ENCODE results near the gene CLNK. TPM values are rescaled to one million over a fixed set of nuclear protein-coding genes. Genes with fewer than 3 reads are reported as not detected.

Gene CLNK
- polyA plus RNA-seq, 5 donors: 0.22 to 0.59 (median 0.46) TPM

DNA sequence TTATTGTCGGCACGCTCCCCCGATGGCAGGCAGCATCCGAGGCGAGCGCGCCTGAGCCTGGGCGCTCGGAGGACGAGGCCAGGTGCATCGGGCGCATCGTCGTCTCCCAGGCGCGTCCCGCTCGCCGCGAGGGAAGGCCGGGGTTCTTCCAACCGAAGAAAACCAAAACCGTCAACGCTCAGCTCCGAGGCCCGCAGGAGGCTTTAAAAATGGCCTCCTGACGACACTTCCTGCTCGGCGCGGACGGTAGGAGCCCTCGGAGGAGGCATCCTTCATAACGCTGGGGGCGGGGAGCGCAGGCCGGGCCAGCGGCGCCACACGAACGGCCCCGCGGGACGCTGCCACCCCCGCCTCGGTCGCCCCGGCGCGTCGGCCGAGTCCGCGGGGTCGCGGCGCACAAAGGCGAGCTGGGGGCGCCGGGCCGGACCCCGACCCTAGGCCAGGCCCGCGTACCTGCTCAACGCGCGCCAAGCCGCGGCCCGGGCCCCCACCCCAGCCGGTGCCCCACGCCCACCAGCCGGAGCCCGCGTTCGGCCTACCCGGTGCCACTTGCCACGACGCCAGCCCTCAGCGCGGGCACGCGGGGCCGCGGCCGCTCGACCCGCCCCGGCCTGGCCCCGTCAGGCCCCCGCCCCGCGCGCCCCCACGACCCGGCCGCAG lies 227.8 kb downstream of the CLNK start:
- peak; percentile 46 to 56 for DNase-seq

- DNase-seq: no peak
Measured at GRCh38 chr4:10456260-10456594, 228.3 kb downstream of the CLNK start.

GRCh38 chr4:10455133-10455532 lies 229.4 kb downstream of the CLNK start:
- DNase-seq: no peak

DNA sequence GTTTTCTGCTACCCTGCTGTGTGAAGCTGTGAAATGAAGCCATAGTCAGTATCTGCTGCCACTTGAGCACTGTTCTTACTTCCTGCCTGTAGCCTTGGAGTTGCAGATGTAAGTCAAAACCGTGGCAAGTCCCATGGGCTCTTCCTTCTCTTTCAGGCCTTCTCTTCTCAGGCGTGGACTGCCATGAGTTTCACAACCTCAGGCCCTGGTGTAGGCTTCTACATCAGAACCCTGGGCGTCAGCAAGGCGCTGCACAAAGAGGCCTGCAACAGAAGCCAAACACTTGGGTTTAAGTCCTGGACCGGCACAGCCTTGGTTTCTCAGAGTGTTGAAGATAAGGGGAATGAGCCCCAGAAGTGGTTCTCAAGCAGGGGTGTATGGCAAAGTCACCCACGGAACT lies 229.8 kb downstream of the CLNK start:
- no peak for DNase-seq

DNA sequence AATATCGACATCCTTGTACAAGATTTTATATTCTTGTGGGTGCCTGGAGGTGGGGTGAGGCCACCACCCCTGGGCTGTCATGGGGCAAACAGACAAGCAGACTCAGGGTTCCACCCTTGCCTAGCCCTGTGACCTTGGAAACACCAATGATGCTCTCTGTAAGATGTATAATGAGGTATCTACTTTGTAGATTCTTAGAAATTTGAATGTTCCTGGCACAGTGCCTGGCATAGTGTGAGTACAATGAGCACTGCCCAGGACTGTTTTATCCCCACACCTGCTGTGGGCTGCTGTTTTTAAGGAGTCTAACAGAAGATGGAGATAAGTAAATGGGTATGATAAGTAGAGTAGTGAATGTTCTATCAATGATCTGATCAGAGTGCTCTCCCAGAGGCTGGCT lies 230.4 kb downstream of the CLNK start:
- DNase-seq: no peak

GRCh38 chr4:10448991-10449390 lies 235.6 kb downstream of the CLNK start:
- no peak for DNase-seq

DNA sequence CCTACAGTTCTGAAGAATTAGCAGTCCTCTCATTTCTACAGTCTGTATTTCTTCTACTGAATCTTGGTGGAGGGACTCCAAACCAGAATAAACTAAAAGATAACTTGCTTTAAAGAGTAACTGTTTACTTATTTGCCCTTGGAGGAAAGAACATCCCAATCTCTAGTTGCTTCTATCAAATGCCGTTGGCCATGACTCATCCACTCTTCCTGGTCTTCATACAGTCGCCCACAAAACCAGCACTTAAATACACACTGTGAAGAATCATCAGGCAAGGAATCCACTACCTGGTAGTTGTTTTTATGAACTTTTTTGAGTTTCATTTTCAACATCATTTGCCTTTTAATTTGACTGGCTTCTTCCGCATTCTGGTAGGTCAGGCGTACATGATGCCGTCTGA lies 241.6 kb downstream of the CLNK start:
- no peak for DNase-seq

DNA sequence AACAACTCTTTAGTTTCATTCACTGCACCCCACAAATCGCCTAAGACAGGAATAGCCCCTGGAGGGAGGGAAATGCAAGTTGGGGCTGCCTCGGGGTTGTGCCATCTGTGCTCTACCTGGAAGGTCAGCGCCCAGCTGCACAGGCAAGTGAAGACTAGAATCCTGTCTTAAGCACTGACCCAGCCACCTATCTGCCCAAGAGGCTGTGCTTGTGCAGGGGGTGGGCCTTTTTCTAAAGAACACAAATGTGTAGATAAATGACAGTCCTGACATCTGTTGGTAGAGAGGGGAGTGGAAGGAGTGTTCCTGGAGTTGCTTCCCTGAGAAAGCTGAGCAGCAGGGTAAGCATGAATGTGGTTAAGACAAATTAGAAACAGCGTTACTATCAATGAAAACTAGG lies 243.1 kb downstream of the CLNK start:
- no peak for DNase-seq

DNA sequence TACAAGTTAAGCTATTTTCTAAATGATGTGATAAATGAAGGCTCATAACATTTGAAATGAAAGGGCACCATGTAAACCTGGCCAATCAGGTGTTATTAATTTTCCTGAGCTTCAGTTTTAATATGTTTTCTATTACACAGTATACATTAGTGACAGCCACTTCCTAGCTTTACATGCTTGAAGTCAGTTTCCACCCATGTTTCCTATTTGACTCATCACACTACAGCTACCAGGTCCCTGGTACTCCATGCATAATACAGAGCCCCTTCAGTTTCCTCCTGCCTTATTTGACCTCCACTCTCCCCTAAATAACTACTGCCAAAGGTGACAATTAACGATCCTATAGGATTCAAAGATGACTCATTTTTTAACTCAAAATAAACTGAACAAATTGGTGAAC lies 245.6 kb downstream of the CLNK start:
- no peak for DNase-seq

GRCh38 chr4:10437735-10438134 lies 246.8 kb downstream of the CLNK start:
- no peak for DNase-seq

Other genes starting within 250 kb of the CLNK start
- gene ZNF518B, start 227.3 kb downstream of the CLNK start, polyA plus RNA-seq (ENCODE audit: insufficient read depth in 1 of 5, insufficient read length in 5 of 5, low replicate concordance in 1 of 5): 10 to 100 TPM; 21.8 to 31.7 (median 25.5) TPM